ENCODE data around the gene PHACTR3.
"Not testable (repeated sequence)": the region's sequence is repeated elsewhere in the genome, so short reads cannot be mapped to it uniquely, and the experiment has no call there.

The PHACTR3 gene

GRCh38 chr20:59888050-59888449 is 283.7 kb downstream of the PHACTR3 start:
- H3K4me3 ChIP-seq (ENCODE audit: low read depth, low read length), result no peak overlapping the region
- DNase-seq (ENCODE audit: low read depth), result no peak
- no peak for TF ChIP-seq CTCF (IDR thresholded peaks at IDR 0.05; ENCODE audit: low read depth, low read length, missing control alignments)

- not testable (repeated sequence) for DNase-seq (ENCODE audit: low read depth); H3K4me3 ChIP-seq (ENCODE audit: low read depth, low read length)
Observed at GRCh38 chr20:59890035-59890434, 285.7 kb downstream of the PHACTR3 start.

GRCh38 chr20:59891581-59891980 is 287.2 kb downstream of the PHACTR3 start:
- no peak for TF ChIP-seq CTCF (IDR thresholded peaks at IDR 0.05; ENCODE audit: low read depth, low read length, missing control alignments)
- no peak for DNase-seq (ENCODE audit: low read depth)
- H3K4me3 ChIP-seq (ENCODE audit: low read depth, low read length), result no peak overlapping the region

DNA sequence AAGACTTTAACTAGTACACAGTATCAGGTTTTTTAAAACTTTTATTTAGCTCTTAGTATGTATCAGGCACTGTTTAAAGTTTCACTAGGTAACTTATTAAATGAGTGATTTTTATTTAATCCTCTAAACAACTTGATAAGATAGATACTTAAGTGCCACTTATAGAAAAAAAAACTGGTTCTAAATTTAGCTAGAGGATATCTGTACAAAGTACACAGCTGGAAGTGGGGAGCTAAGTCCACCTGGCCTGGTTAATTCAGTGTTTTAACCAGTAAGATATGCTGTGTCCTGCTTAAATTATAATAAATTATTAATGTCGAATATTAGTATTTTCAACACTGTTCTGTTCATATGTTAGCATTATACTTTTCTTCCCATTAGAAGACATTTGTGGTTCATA is 291.6 kb downstream of the PHACTR3 start:
- H3K4me3 ChIP-seq (ENCODE audit: low read depth, low read length), result no peak overlapping the region
- no peak for TF ChIP-seq CTCF (IDR thresholded peaks at IDR 0.05; ENCODE audit: low read depth, low read length, missing control alignments)
- DNase-seq (ENCODE audit: low read depth), result no peak

Measured in GM12864 (cell line).